Tibial artery (tissue), 4 donors: ENCODE data around the gene CLIP3.
"Not testable (repeated sequence)": the region's sequence is repeated elsewhere in the genome, so short reads cannot be mapped to it uniquely, and the experiment has no call there.

Experiments used
- DNase-seq, 2 donors: peaks; one replicate each; pipeline ENCODE4 v3.0.0-alpha.2; 2019
- H3K27ac ChIP-seq, 2 donors: fragments of 200-600 bp; sonication (generic) in 1 of 2; 1 replicate in 1 of 2; 2 replicates in 1 of 2; pipeline ENCODE4 v1.5.1; 2018 to 2019; ENCODE audit warnings: mild to moderate bottlenecking in 1 of 2
- H3K27me3 ChIP-seq, 2 donors: fragments of 200-600 bp; sonication (generic) in 1 of 2; one replicate each; pipeline versions ENCODE4 v1.5.1 to v1.6.0; 2016 to 2019
- H3K36me3 ChIP-seq, 3 donors: fragments of 200-600 bp; sonication (generic) in 2 of 3; one replicate each; pipeline ENCODE4 v1.5.1; 2016 to 2019; ENCODE audit warnings: mild to moderate bottlenecking in 2 of 3
- H3K4me1 ChIP-seq, 4 donors: fragments of 200-600 bp; sonication (generic) in 2 of 4; 1 replicate in 3 of 4; 2 replicates in 1 of 4; pipeline ENCODE4 v1.5.1; 2016 to 2019
- H3K4me3 ChIP-seq, 2 donors: fragments of 200-600 bp; sonication (generic) in 1 of 2; 1 replicate in 1 of 2; 2 replicates in 1 of 2; pipeline ENCODE4 v1.5.1; 2018 to 2019; ENCODE audit warnings: mild to moderate bottlenecking in 2 of 2
- H3K9me3 ChIP-seq, 3 donors: fragments of 200-600 bp; sonication (generic) in 1 of 3; one replicate each; pipeline ENCODE4 v1.5.1; 2016 to 2019
- CTCF ChIP-seq, 2 experiments: fragments of 200-600 bp in 1 of 2; fragments of 450-650 bp in 1 of 2; IDR thresholded peaks; one replicate each; pipeline ENCODE4 v1.5.1; 2017 to 2019; ENCODE audit warnings: antibody characterized with exemption in 2 of 2, mild to moderate bottlenecking in 1 of 2, moderate library complexity in 1 of 2
- intact Hi-C: fragments of 100-400 bp; cut with DNase I; formaldehyde crosslinking; loops from one replicate; pipeline ENCODE4 v1.15.0; 2023; ENCODE audit warnings: low total_unique reads

The CLIP3 gene

GRCh38 chr19:35986664-35987570 lies 45.8 kb downstream of the CLIP3 start:
- Histone ChIP-seq H3K4me1 (peaks cover 0 to 10% (median 4%) of the 10 kb centered on the region in 4 donors), H3K27me3 (peaks cover 0 to 66% of the 10 kb centered on the region in 2 donors), H3K4me3 (peak overlapping the region; percentile 19 to 25), H3K9me3 (no peaks in the 10 kb centered on the region), H3K36me3 (no peaks in the 10 kb centered on the region), H3K27ac (no peak overlapping the region)
- DNase-seq, result peak in 1 of 2 donors; percentile 55
- intact Hi-C loops, result no loop called here
- no peak for TF ChIP-seq CTCF (IDR thresholded peaks at IDR 0.05)

- DNase-seq, result no peak
- H3K36me3 ChIP-seq, result no peaks in the 10 kb centered on the region
- peaks cover 0 to 68% of the 10 kb centered on the region in 2 donors for H3K27me3 ChIP-seq
- H3K9me3 ChIP-seq, result no peaks in the 10 kb centered on the region
- H3K27ac ChIP-seq, result no peak overlapping the region
- intact Hi-C loops, result no loop called here
- no peak overlapping the region for H3K4me3 ChIP-seq
- H3K4me1 ChIP-seq, result peaks cover 0 to 10% (median 4%) of the 10 kb centered on the region in 4 donors
- TF ChIP-seq CTCF (IDR thresholded peaks at IDR 0.05), result no peak
Measured at GRCh38 chr19:35986111-35986510, 46.6 kb downstream of the CLIP3 start.

- no peak overlapping the region for H3K27ac ChIP-seq
- H3K9me3 ChIP-seq, result no peaks in the 10 kb centered on the region
- no peak overlapping the region for H3K4me3 ChIP-seq
- H3K4me1 ChIP-seq, result peaks cover 0 to 10% (median 4%) of the 10 kb centered on the region in 4 donors
- peaks cover 0 to 72% of the 10 kb centered on the region in 2 donors for H3K27me3 ChIP-seq
- DNase-seq, result no peak
- no peaks in the 10 kb centered on the region for H3K36me3 ChIP-seq
- no peak for TF ChIP-seq CTCF (IDR thresholded peaks at IDR 0.05)
- intact Hi-C loops, result no loop called here
Measured at GRCh38 chr19:35983177-35983576, 49.5 kb downstream of the CLIP3 start.

- H3K36me3 ChIP-seq, H3K4me1 ChIP-seq, H3K4me3 ChIP-seq, H3K27ac ChIP-seq, intact Hi-C loops, DNase-seq, H3K9me3 ChIP-seq: not testable (repeated sequence)
- H3K27me3 ChIP-seq, result peaks cover 0 to 70% of the 10 kb centered on the region in 2 donors
Measured at GRCh38 chr19:35980997-35981396, 51.7 kb downstream of the CLIP3 start.

GRCh38 chr19:35978832-35979365 lies 53.8 kb downstream of the CLIP3 start:
- no peaks in the 10 kb centered on the region for H3K36me3 ChIP-seq
- H3K9me3 ChIP-seq, result no peaks in the 10 kb centered on the region
- H3K4me1 ChIP-seq, result no peaks in the 10 kb centered on the region
- no peak overlapping the region for H3K4me3 ChIP-seq
- H3K27me3 ChIP-seq, result peaks cover 0 to 66% of the 10 kb centered on the region in 2 donors
- no peak for DNase-seq
- no peak for TF ChIP-seq CTCF (IDR thresholded peaks at IDR 0.05)
- H3K27ac ChIP-seq, result no peak overlapping the region
- intact Hi-C loops, result no loop called here

GRCh38 chr19:35978271-35978670 lies 54.4 kb downstream of the CLIP3 start:
- TF ChIP-seq CTCF (IDR thresholded peaks at IDR 0.05), result no peak
- intact Hi-C loops, result no loop called here
- DNase-seq, result no peak
- Histone ChIP-seq H3K9me3 (no peaks in the 10 kb centered on the region), H3K27me3 (peaks cover 0 to 67% of the 10 kb centered on the region in 2 donors), H3K4me3 (no peak overlapping the region), H3K36me3 (no peaks in the 10 kb centered on the region), H3K27ac (no peak overlapping the region), H3K4me1 (no peaks in the 10 kb centered on the region)
